Keratinocyte (primary cell): ENCODE data around the gene EXO5. TPM values are rescaled to one million over a fixed set of nuclear protein-coding genes. Genes with fewer than 3 reads are reported as not detected.
A peak's percentile ranks its signal among the peaks of the same experiment; 100 is the strongest.

Source experiments
- DNase-seq: peaks from one replicate; pipeline ENCODE4 v3.0.0-alpha.2; 2011; ENCODE audit warnings: low read depth, missing footprints, low spot score
- FAIRE-seq: peaks from 2 replicates; lab custom pipeline; 2011; peaks lifted over from hg19 to GRCh38; lab: Jason Lieb, UNC
- H2AFZ ChIP-seq: 2 replicates; pipeline ENCODE4 v1.6.0; 2012; ENCODE audit warnings: low read length, control low read depth, inconsistent platforms; ENCODE audit not compliant: control insufficient read depth
- H3K27ac ChIP-seq: 2 replicates; pipeline ENCODE4 v1.5.1; 2011; ENCODE audit warnings: low read length; ENCODE audit not compliant: control insufficient read depth, insufficient read depth
- H3K27me3 ChIP-seq: 3 replicates; pipeline ENCODE4 v1.6.0; 2011; ENCODE audit warnings: low read length; ENCODE audit not compliant: control insufficient read depth, insufficient read depth; ENCODE audit errors: extremely low read depth
- H3K36me3 ChIP-seq, 2 experiments: 2 replicates in 1 of 2; 3 replicates in 1 of 2; pipeline ENCODE4 v1.5.1; 2011; ENCODE audit warnings: low read length in 2 of 2, mild to moderate bottlenecking in 1 of 2; ENCODE audit not compliant: control insufficient read depth in 2 of 2, insufficient read depth in 2 of 2; ENCODE audit errors: extremely low read depth in 1 of 2
- H3K4me1 ChIP-seq: 3 replicates; pipeline ENCODE4 v1.5.1; 2011; ENCODE audit warnings: low read length; ENCODE audit not compliant: control insufficient read depth, insufficient read depth; ENCODE audit errors: extremely low read depth
- H3K4me2 ChIP-seq: 3 replicates; pipeline ENCODE4 v1.6.0; 2011; ENCODE audit warnings: low read depth, low read length; ENCODE audit not compliant: control insufficient read depth, insufficient read depth; ENCODE audit errors: extremely low read depth
- H3K4me3 ChIP-seq, 3 experiments: fragments of 200-600 bp in 1 of 3; sonication (generic) in 1 of 3; 2 replicates in 2 of 3; 3 replicates in 1 of 3; pipeline ENCODE4 v1.5.1; 2011 to 2016; ENCODE audit warnings: low read length in 3 of 3, mild to moderate bottlenecking in 3 of 3, control low read depth in 2 of 3, inconsistent platforms in 1 of 3, low read depth in 1 of 3, mixed read lengths in 1 of 3, mixed run types in 1 of 3, moderate library complexity in 1 of 3; ENCODE audit not compliant: control insufficient read depth in 2 of 3, insufficient read depth in 2 of 3; ENCODE audit errors: extremely low read depth in 1 of 3
- H3K79me2 ChIP-seq: 2 replicates; pipeline ENCODE4 v1.6.0; 2012; ENCODE audit warnings: low read length; ENCODE audit not compliant: control insufficient read depth, insufficient read depth
- H3K9ac ChIP-seq: 3 replicates; pipeline ENCODE4 v1.6.0; 2011; ENCODE audit warnings: low read length; ENCODE audit not compliant: control insufficient read depth, insufficient read depth; ENCODE audit errors: extremely low read depth
- H3K9me1 ChIP-seq: 3 replicates; pipeline ENCODE4 v1.6.0; 2011; ENCODE audit warnings: low read length; ENCODE audit not compliant: control insufficient read depth, insufficient read depth; ENCODE audit errors: extremely low read depth
- H3K9me3 ChIP-seq: 2 replicates; pipeline ENCODE4 v1.5.1; 2012; ENCODE audit warnings: low read depth, low read length; ENCODE audit not compliant: control insufficient read depth
- H4K20me1 ChIP-seq: 3 replicates; pipeline ENCODE4 v1.6.0; 2011; ENCODE audit warnings: low read length; ENCODE audit not compliant: control insufficient read depth, insufficient read depth; ENCODE audit errors: extremely low read depth
- CTCF ChIP-seq, 3 experiments: IDR thresholded peaks in 1 of 3; conservative IDR thresholded peaks in 1 of 3; optimal IDR thresholded peaks in 1 of 3; 2 replicates in 2 of 3; 3 replicates in 1 of 3; pipeline versions ENCODE3 to v1.5.1; 2011; ENCODE audit warnings: low read length in 3 of 3, mild to moderate bottlenecking in 3 of 3, moderate library complexity in 2 of 3, control low read depth in 1 of 3, inconsistent platforms in 1 of 3; ENCODE audit not compliant: insufficient read depth in 2 of 3; ENCODE audit errors: extremely low read depth in 1 of 3
- EZH2 ChIP-seq: IDR thresholded peaks from one replicate; pipeline ENCODE4 v1.6.1; 2012; ENCODE audit warnings: inconsistent platforms, mild to moderate bottlenecking, low read length, moderate library complexity
- dilution Hi-C: fragments of 300-500 bp; cut with MboI; formaldehyde crosslinking; loops from one replicate; pipeline ENCODE4 v1.7.0; 2020; ENCODE audit warnings: low sequenced_read_pairs; ENCODE audit not compliant: extremely low pct_ligation_motif_present
- polyA plus RNA-seq, 5 experiments: library from polyadenylated mRNA; depleted of rRNA in 3 of 5; stranded (reverse) in 3 of 5; stranded (forward) in 1 of 5; unstranded in 1 of 5; fragments of >200 nt; gene quantifications; 1 replicate in 1 of 5; 2 replicates in 3 of 5; 3 replicates in 1 of 5; pipeline versions ENCODE4 v1.2.1 to v1.2.3, GENCODE V29; 2011 to 2012; ENCODE audit warnings: missing spikeins in 2 of 5, low read depth in 1 of 5, low replicate concordance in 1 of 5

Gene EXO5
- polyA plus RNA-seq, 1 donor (not counting 4 experiments of a cell fraction or from before 2014, with no cell fraction given) = 8.6 TPM

- FAIRE-seq = no peak
- dilution Hi-C loops = no loop called here
These were observed 10.9 kb downstream of the EXO5 start for GRCh38 chr1:40519517-40519916.

GRCh38 chr1:40530735-40531380, 22.3 kb downstream of the EXO5 start:
- DNase-seq = no peak
- no peaks in the 10 kb centered on the region for H3K27me3 ChIP-seq
- H3K27ac ChIP-seq = peak overlapping the region; percentile 56
- H3K9me3 ChIP-seq = no peaks in the 10 kb centered on the region
- H3K9ac ChIP-seq = peak overlapping the region; percentile 75
- dilution Hi-C loops = no loop called here
- TF ChIP-seq CTCF (optimal IDR thresholded peaks at IDR 0.05 in 1 of 3, IDR thresholded peaks at IDR 0.05 in 1 of 3, conservative IDR thresholded peaks at IDR 0.05 in 1 of 3; ENCODE audit: extremely low read depth in 1 of 3, insufficient read depth in 2 of 3, low read length in 3 of 3) = no peak
- TF ChIP-seq EZH2 = no peak
- FAIRE-seq = no peak
- no peaks in the 10 kb centered on the region for H3K79me2 ChIP-seq
- H3K4me3 ChIP-seq = peak overlapping the region; percentile 55 to 91 (median 86)
- peak overlapping the region; percentile 99 for H2AFZ ChIP-seq
- H3K36me3 ChIP-seq = no peaks in the 10 kb centered on the region
- H3K4me2 ChIP-seq = peak overlapping the region; percentile 96
- H4K20me1 ChIP-seq = no peaks in the 10 kb centered on the region
- peaks cover 5% of the 10 kb centered on the region for H3K4me1 ChIP-seq
- H3K9me1 ChIP-seq = no peaks in the 10 kb centered on the region

More at GRCh38 chr1:40519517-40519916, 10.9 kb downstream of the EXO5 start:
- Histone ChIP-seq H3K4me1 (no peaks in the 10 kb centered on the region), H4K20me1 (no peaks in the 10 kb centered on the region), H2AFZ (no peak overlapping the region), H3K79me2 (no peaks in the 10 kb centered on the region), H3K9me1 (no peaks in the 10 kb centered on the region), H3K9me3 (no peaks in the 10 kb centered on the region), H3K4me3 (no peak overlapping the region), H3K27ac (no peak overlapping the region), H3K4me2 (no peak overlapping the region), H3K27me3 (no peaks in the 10 kb centered on the region), H3K9ac (no peak overlapping the region), H3K36me3 (no peaks in the 10 kb centered on the region)
- DNase-seq = no peak
- TF ChIP-seq EZH2 (no peak), CTCF (optimal IDR thresholded peaks at IDR 0.05 in 1 of 3, IDR thresholded peaks at IDR 0.05 in 1 of 3, conservative IDR thresholded peaks at IDR 0.05 in 1 of 3; ENCODE audit: extremely low read depth in 1 of 3, insufficient read depth in 2 of 3, low read length in 3 of 3) (no peak)
